GM13977 (cell line): ENCODE results near the gene GOT2.

Experiments
- DNase-seq: peaks from one replicate; pipeline ENCODE4 v3.0.0; 2012; ENCODE audit warnings: low spot score
- CTCF ChIP-seq: IDR thresholded peaks from 2 replicates; pipeline ENCODE4 v1.5.1; 2012; ENCODE audit warnings: mild to moderate bottlenecking, control low read depth; ENCODE audit not compliant: insufficient read depth; ENCODE audit errors: extremely low read depth, missing control alignments
- in situ Hi-C: fragments of 300-500 bp; cut with MboI; formaldehyde crosslinking; loops from one replicate; pipeline ENCODE4 v1.12.0; 2022; ENCODE audit warnings: low sequenced_read_pairs, low pct_unique_long_range_greater_than_20kb, mixed read lengths, inconsistent platforms; ENCODE audit not compliant: unreplicated experiment

Gene GOT2

DNA sequence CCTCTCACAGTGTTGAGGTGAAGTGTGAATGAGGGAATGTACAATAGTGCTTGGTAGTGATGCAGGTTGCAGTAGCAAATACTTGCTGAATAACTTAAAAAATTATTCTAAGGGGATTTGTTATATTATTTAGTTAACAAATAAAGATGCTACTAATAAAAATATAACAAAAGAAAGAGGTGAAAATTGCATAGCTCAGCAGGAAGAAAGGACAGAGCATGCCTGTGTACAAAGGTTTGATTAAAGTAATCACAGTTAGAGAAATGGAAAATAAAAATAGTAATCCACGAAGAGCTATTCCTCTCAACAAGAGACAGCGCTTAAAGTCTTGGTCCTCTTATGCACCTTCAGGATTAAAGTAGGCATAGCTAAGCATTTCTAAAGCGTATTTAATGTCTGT, 11.0 kb downstream of the GOT2 start:
- DNase-seq, result no peak
- in situ Hi-C loops, result no loop called here
- no peak for TF ChIP-seq CTCF

DNA sequence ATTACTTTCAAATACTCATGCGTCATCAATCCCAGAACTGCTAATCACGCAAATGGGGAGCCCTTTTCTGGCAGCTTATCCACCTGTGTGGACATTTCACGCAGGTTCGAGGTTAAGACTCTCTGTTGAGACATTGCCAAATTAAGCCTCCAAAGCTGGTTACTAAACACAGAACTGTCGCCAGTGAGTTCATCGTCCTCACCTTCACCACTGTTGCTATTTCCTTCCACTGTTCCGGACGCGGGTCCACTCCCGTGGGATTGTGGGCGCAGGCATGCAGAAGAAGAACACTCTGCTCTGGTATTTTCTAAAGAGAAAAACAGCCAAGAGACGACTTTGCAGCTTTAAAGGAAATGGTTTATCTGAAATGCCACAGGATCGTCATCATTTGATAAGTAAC, 16.1 kb downstream of the GOT2 start:
- in situ Hi-C loops, result no loop called here
- DNase-seq, result no peak
- TF ChIP-seq CTCF, result no peak

GRCh38 chr16:58716468-58716867, 17.6 kb downstream of the GOT2 start:
- DNase-seq, result no peak
- in situ Hi-C loops, result no loop called here
- TF ChIP-seq CTCF, result no peak

DNA sequence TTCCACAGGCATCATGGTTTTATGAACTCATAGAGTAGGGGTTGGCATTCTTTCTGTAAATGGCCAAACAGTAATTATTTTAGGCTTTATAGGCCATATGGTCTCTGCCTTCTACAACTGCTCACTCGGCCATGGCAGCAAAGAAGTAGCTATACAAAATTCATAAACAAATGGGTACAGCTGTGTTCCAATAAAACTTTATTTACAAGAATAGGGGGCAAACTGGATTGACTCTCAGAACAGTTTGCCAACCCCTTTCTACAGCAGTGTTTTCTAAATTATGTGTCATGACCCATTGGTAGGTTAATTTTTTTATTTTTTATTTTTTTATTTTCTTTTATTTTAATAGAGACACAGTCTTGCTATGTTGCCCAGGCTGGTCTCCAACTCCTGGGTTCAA, 20.4 kb downstream of the GOT2 start:
- no peak for DNase-seq
- TF ChIP-seq CTCF, result no peak
- in situ Hi-C loops, result no loop called here

- no peak for DNase-seq
- no peak for TF ChIP-seq CTCF
- in situ Hi-C loops, result no loop called here
Observed at GRCh38 chr16:58709333-58709732, 24.8 kb downstream of the GOT2 start.

DNA sequence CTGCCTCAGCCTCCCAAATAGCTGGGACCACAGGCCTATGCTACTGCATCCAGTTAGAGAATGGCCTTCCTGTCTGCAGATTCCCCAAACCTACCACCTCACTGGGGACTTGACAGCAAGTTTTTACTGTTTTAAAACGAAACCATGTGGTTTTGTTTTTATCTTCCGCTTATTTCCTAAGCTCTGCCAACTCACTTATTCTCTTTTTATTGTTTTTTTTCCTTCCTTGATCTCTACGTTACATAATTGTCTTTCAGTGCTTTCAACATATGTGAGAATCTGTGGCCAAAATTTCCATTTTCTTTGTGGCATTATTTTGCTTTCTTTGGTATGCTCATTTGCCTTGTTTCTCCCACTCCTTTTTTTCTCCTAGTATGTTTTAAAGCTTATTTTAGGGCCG, 35.0 kb downstream of the GOT2 start:
- no peak for TF ChIP-seq CTCF
- in situ Hi-C loops, result no loop called here
- no peak for DNase-seq

GRCh38 chr16:58695368-58695767, 38.7 kb downstream of the GOT2 start:
- in situ Hi-C loops, result no loop called here
- DNase-seq, result no peak
- TF ChIP-seq CTCF, result no peak
